ENCODE results near the gene NDUFS7.

NDUFS7 gene

DNA sequence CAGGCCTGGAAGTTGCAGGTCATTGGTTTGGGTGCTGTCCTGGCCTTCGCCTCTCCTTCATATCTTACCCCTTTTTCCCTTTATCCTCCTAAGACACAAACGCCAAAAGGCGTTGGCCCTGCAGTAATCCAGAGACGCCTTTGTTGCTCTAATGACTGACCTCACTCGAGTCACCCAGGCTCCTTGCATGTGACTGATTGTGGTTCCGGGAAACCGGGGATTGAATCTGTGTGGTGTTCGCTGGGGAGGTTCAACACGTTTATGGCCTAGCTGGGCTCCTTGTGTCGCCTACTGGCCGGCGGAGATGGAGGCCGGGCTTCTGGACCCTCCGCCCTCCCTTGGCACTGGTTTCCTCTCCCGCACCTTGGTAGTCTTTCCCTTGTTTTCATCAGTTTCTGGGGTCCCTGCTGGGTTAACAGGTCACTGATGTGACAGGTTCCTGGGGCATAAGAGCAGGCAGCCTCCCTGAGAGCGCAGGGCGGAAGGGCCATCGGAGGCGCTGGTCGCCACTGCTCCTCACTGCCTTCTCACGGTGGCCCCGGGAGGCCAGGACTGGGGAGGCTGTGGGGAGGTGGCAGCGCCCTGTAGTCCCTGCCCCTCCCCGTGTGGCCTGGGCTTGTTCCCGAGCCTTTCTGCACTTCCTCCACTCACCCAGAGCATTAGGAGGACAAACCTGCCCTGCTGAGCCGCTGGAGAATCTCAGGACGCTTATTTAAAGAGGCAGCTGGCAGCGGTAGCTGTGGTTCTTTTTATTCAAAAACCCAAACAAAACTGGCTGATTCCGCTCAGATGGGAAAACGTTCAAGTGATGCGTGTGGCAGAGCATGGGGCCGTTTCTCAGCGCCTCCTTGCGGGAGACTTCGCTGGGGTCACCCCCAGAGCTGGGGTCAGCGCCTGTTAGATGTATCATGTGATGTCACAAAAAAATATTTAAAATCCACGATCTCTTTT is 18.1 kb upstream of the NDUFS7 start:
- no peak for DNase-seq

DNA sequence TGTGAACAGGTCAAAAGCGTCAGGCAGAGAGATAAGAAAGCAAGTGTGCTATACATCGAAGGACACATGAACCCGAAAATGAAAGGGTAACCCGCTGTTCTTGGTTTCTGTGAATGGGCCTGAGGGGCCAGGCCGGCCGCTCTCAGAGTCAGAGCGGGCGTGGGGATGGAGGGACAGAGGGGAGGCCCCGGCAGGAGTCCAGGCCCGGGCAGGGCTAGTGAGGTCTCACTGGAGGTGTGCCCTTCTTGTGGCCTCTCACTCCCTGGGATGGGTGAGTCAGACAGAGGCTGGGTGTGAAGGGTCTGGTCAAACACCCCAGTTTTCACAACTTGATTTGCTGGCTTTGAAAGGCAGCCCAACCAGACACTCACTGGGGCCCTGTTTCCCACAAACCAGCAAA is 17.4 kb upstream of the NDUFS7 start:
- DNase-seq, result no peak

DNA sequence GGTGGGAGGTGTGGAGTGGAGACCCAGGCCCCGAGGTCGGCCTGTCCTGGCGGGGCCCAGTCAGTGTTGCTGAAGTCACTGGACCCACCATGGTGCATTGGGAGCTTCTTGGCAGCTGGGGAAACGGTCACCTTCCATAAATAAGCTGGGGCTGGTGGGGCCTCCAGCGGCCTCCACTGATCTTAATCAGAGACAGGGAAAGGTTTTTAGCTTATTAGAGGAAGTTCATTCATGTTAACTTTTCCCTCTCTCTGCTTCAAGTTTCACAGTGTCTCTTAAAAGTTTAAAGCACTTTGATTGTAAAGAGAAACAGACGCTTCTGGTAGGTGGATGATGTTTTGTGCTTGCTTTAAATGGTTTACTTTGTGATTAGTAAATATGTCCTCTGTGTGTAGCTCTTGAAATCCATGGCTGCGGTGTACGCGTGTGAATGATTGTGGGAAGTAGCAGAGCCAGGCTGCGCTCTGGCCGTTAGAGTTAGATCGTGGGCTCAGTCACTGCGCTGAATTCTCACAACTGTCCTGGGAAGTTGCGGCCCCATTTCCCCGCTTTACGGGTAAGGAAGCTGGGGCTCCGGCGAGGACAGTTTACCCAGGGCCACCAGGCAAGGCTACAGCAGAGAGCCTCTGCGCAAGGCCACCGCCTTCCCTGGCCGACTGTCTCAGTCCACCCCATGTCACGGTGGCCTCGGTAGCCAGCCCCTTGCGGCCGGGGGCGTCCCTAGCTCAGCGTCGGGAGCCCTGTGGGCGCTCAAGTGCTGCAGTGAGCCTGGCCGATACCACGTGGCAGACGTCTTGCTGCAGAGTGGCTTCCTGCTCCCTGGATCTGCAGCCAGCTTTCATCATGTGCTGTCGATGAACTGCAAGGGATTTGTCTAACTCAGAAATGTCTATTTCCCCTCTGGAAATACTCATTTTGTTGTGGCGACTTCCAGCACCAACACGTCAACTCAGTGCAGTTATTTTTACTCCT is 16.5 kb upstream of the NDUFS7 start:
- DNase-seq, result no peak

- DNase-seq, result no peak
These were observed 14.4 kb upstream of the NDUFS7 start for GRCh38 chr19:1369214-1369805.

GRCh38 chr19:1370579-1371361 is 12.9 kb upstream of the NDUFS7 start:
- DNase-seq, result no peak

DNA sequence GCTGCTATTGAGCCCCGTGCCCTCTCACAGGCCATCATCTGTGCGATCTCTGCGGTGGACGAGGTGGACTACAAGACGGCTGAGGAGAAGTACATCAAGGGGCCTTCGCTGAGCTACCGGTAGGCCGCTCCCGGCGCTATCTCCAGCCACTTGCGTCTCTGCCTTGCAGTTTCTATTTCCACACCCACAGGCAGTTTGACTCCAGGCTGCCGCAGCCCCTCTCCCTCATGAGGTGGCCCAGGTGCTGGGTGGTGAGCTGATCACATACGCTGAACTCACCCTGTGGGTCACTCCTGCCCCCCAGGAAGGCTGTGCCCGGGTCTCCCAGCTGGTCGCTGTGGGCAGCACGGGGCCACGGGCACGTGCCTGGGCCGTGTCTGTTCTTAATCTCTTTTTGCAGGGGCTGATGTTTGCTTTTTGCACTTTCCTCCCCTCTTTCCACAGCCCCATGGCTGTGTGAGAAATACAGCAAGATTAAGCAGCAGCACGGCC is 10.6 kb upstream of the NDUFS7 start:
- DNase-seq, result no peak

GRCh38 chr19:1373534-1374249 is 10.0 kb upstream of the NDUFS7 start:
- DNase-seq, result no peak

DNA sequence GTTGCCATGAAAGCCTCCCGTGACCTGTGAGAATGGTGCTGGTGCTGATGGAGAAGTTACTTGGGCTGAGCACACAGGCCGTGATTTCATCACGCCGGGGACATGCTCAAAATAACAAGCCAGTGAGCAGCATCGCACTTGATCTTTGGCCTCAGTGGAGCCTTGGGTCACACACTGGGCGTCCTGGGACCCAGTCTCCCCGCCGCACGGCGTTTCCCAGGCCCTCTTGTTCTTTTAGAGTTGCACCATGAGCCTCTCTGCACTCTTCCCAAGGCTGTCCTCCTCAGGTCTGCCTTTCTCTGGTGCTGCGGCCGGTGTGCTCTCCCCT is 9.5 kb upstream of the NDUFS7 start:
- no peak for DNase-seq

DNA sequence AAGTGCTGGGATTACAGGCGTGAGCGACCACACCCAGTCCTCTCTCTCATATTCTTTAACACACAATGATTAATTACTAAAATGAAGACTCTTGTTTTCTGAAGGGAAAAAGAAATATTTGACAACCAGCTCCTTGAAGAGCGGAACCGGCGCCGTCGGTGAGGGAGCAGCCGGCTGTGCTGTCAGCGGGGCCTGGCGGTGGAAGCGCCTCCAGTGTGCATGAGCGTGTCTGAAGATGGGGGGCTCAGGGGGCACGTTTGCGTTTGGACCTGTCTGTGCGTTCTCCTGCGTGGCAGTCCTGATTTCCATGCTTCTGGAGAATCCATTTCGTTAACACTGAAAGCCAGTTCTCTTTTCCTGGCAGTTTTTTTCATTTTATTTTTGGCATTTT is 7.3 kb upstream of the NDUFS7 start:
- DNase-seq, result no peak

- DNase-seq, result no peak
These were observed 6.3 kb upstream of the NDUFS7 start for GRCh38 chr19:1377176-1377964.

GRCh38 chr19:1377965-1378785 is 5.5 kb upstream of the NDUFS7 start:
- DNase-seq, result no peak

DNA sequence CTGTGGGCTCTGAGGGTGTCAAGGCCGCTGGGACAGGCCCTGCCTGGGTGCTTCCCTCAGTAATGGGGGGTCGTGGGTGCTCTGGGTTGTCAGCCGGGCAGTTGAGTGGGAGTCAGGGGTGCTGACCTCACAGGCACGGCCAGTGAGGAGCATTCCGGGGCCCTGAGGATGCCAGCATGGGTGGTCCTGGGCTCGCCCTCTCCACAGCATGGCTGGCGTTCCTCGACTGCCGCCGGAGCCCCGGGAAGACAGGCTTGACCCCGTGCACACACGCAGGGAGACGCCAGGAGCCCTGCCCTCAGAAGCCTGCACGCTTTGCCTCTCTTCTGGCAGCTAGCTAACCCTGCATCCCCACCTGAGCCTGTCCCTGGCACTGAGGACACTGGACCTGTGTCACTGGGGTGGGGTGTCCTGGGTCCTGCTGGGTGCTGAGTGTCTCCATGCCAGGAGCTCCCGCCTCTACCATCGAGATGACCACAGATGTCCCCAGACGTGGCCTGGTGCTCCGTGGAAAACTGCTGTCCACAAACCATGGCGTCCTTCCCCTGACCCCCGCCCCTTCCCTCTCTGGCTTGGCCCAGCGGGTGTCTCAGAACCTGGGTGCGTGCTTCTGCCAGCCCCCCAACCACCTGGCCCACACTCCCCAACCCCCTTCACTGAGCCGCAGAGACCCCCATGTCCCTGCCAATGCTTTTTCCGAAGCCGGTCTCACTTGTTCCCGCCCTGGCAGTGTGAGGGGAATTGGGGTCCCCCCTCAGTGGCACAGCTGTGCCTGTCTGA is 4.4 kb upstream of the NDUFS7 start:
- no peak for DNase-seq

DNA sequence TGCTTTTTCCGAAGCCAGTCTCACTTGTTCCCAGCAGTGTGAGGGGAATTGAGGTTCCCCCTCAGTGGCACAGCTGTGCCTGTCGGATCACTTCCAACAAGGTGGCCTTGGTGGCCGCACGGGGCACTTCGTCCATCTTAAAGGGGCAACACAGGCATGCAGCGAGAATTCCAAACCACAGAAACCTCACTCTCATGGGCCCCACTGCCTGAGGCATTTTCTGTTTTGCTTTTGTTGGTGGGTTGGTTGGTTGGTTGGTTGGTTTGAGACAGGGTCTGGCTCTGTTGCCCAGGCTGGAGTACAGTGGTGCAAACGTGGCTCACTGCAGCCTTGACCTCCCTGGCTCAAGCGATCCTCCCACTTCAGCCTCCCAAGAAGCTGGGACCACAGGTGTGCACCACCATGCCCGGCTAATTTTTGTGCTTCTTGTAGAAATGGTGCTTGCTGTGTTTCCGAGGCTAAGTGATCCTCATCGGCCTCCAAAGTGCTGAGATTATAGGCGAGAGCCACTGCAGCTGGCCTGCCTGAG is 3.7 kb upstream of the NDUFS7 start:
- DNase-seq, result no peak

GRCh38 chr19:1382250-1382649 is 1.5 kb upstream of the NDUFS7 start:
- no peak for DNase-seq

- no peak for DNase-seq
These were observed 743 bp upstream of the NDUFS7 start for GRCh38 chr19:1383017-1383311.

- DNase-seq, result no peak
These were observed 367 bp downstream of the NDUFS7 start for GRCh38 chr19:1384085-1384462.

GRCh38 chr19:1384478-1385110 is 887 bp downstream of the NDUFS7 start:
- DNase-seq, result no peak

GRCh38 chr19:1385816-1386215 is 2.1 kb downstream of the NDUFS7 start:
- DNase-seq, result no peak

All from activated CD4-positive, alpha-beta T cell treated with anti-CD3 and anti-CD28 coated beads, Interleukin-2, amount 50 U/mL, for 16 hours (primary cell).